Upper lobe of left lung (tissue), 6 donors: Measurements from ENCODE around the gene BAAT. TPM values are rescaled to one million over a fixed set of nuclear protein-coding genes. Genes with fewer than 3 reads are reported as not detected.

Experiments
- ATAC-seq, 2 donors: fragments of 200-7000 bp; cut with Tn5 transposase; one replicate each; pipeline ENCODE4 v1.9.1; 2022; ENCODE audit warnings: mild to moderate bottlenecking in 2 of 2, moderate library complexity in 2 of 2; ENCODE audit not compliant: low FRiP score in 2 of 2
- DNase-seq, 2 donors: peaks; one replicate each; pipeline ENCODE4 v3.0.0-alpha.2; 2019 to 2020
- H3K27ac ChIP-seq, 4 donors: fragments of 200-600 bp; sonication (generic); one replicate each; pipeline ENCODE4 v1.5.1; 2016 to 2019
- H3K27me3 ChIP-seq, 4 donors: fragments of 200-600 bp; sonication (generic); one replicate each; pipeline ENCODE4 v1.5.1; 2017 to 2019
- H3K36me3 ChIP-seq, 4 donors: fragments of 200-600 bp; sonication (generic); one replicate each; pipeline ENCODE4 v1.5.1; 2016 to 2019
- H3K4me1 ChIP-seq, 4 donors: fragments of 200-600 bp; sonication (generic); one replicate each; pipeline ENCODE4 v1.5.1; 2018 to 2019
- H3K4me3 ChIP-seq, 4 donors: fragments of 200-600 bp; sonication (generic); one replicate each; pipeline ENCODE4 v1.5.1; 2017 to 2019; ENCODE audit warnings: mild to moderate bottlenecking in 2 of 4, moderate library complexity in 1 of 4
- H3K9me3 ChIP-seq, 4 donors: fragments of 200-600 bp; sonication (generic); one replicate each; pipeline ENCODE4 v1.5.1; 2018 to 2019
- CTCF ChIP-seq, 6 experiments: fragments of 450-650 bp in 4 of 6; fragments of 200-600 bp in 2 of 6; sonication (generic) in 2 of 6; IDR thresholded peaks; one replicate each; pipeline ENCODE4 v1.5.1; 2016 to 2019; ENCODE audit warnings: antibody characterized with exemption in 6 of 6
- EP300 ChIP-seq, 4 donors: sonication (generic); formaldehyde crosslinking; IDR thresholded peaks; one replicate each; pipeline ENCODE4 v1.5.1; 2017; ENCODE audit warnings: antibody characterized with exemption in 4 of 4, control low read depth in 2 of 4
- POLR2A ChIP-seq, 4 donors: fragments of 450-650 bp; IDR thresholded peaks; one replicate each; pipeline ENCODE4 v1.5.1; 2016 to 2017; ENCODE audit warnings: antibody characterized with exemption in 4 of 4, mild to moderate bottlenecking in 2 of 4
- POLR2AphosphoS5 ChIP-seq, 2 donors: sonication (generic); formaldehyde crosslinking; IDR thresholded peaks; one replicate each; pipeline ENCODE4 v1.5.1; 2017; ENCODE audit warnings: antibody characterized with exemption in 2 of 2
- WGBS, 2 donors: methylation state at CpG; one replicate each; pipeline ENCODE4 v1.1.5; 2017 to 2018; 5-methylcytosine and 5-hydroxymethylcytosine counted together
- total RNA-seq, 6 donors: library from RNA; depleted of rRNA in 4 of 6; stranded (reverse); fragments of >200 nt in 4 of 6; gene quantifications; one replicate each; pipeline versions ENCODE4 v1.1.0 to v1.2.1, GENCODE V29; 2016 to 2021
- donor health status: DM: no; HTN: no; CAD: no; lungs with moderate emphysema.
- donor health status: DM: no; HTN: yes; CAD: no; lungs with severe emphysema.

Gene BAAT
- total RNA-seq, 6 donors from 2014 or later: 1.7 to 3.3 TPM; not detected in 4

- no peak for ATAC-seq
- Histone ChIP-seq H3K4me3 (no peak overlapping the region), H3K36me3 (no peaks in the 10 kb centered on the region), H3K27me3 (no peaks in the 10 kb centered on the region), H3K9me3 (no peaks in the 10 kb centered on the region), H3K27ac (no peak overlapping the region), H3K4me1 (no peaks in the 10 kb centered on the region)
- DNase-seq: no peak
- WGBS, 2 donors: 95% methylated on average over 3 of the region's 3 CpGs
- TF ChIP-seq POLR2A (IDR thresholded peaks at IDR 0.05): no peak
- TF ChIP-seq EP300 (IDR thresholded peaks at IDR 0.05): no peak
- TF ChIP-seq POLR2AphosphoS5 (IDR thresholded peaks at IDR 0.05): no peak
- no peak for TF ChIP-seq CTCF (IDR thresholded peaks at IDR 0.05)
These were observed 17.5 kb downstream of the BAAT start for GRCh38 chr9:101367323-101367722.

- TF ChIP-seq POLR2AphosphoS5 (IDR thresholded peaks at IDR 0.05) (no peak), POLR2A (IDR thresholded peaks at IDR 0.05) (no peak), CTCF (IDR thresholded peaks at IDR 0.05) (no peak), EP300 (IDR thresholded peaks at IDR 0.05) (no peak)
- ATAC-seq: no peak
- Histone ChIP-seq H3K27me3 (no peaks in the 10 kb centered on the region), H3K4me1 (no peaks in the 10 kb centered on the region), H3K36me3 (no peaks in the 10 kb centered on the region), H3K9me3 (no peaks in the 10 kb centered on the region), H3K4me3 (no peak overlapping the region), H3K27ac (no peak overlapping the region)
- no peak for DNase-seq
- WGBS, 2 donors: 66 to 75% methylated on average over 5 of the region's 5 CpGs
These were observed 18.6 kb downstream of the BAAT start for GRCh38 chr9:101366038-101366756.

DNA sequence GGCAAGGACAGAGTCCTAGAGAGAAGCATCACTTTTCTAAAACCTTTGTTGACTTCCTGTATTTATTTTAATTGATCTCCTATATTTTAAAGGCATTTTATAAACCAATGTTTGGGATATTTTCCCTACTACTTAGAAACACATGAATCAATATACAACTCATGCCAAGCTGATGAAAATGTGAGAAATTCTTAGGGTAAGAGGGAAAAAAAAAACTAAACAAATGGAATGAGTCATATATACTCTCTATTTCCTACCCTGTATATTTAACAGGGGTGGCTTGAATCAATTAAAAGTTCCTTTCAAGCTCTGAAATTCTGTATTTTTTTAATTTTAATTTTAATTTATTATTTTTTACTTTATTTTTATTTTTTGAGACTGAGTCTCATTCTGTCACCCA, 19.6 kb downstream of the BAAT start:
- H3K9me3 ChIP-seq: no peaks in the 10 kb centered on the region
- no peak overlapping the region for H3K27ac ChIP-seq
- no peak for ATAC-seq
- no peaks in the 10 kb centered on the region for H3K36me3 ChIP-seq
- H3K27me3 ChIP-seq: no peaks in the 10 kb centered on the region
- no peak for DNase-seq
- H3K4me1 ChIP-seq: no peaks in the 10 kb centered on the region
- no peak overlapping the region for H3K4me3 ChIP-seq
- TF ChIP-seq POLR2A (IDR thresholded peaks at IDR 0.05) (no peak), CTCF (IDR thresholded peaks at IDR 0.05) (no peak)

DNA sequence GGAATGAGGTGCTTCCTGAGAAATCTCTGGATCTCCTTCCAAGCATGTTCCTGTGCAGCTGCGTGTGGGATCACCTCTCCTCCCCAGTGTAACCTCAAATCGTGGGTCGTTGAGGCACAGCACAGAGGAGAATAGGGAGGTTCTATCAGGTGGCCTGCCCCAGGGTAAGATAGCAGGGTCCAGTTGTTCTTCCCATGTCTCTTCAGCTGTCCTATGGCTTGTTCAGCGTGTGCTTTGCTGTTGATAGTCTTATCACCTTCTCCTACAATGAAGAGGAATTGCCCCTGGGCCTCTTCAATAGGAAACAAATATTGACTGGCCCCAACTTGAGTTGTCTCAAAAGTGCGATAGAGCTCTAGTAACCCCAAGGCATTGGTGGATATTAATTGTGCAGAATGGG, 22.4 kb downstream of the BAAT start:
- no peaks in the 10 kb centered on the region for H3K4me1 ChIP-seq
- DNase-seq (no peak), ATAC-seq (no peak)
- H3K27ac ChIP-seq: no peak overlapping the region
- H3K27me3 ChIP-seq: no peaks in the 10 kb centered on the region
- no peak for TF ChIP-seq POLR2AphosphoS5 (IDR thresholded peaks at IDR 0.05)
- WGBS, 2 donors: 88 to 89% methylated on average over 5 of the region's 5 CpGs
- H3K36me3 ChIP-seq: no peaks in the 10 kb centered on the region
- H3K4me3 ChIP-seq: no peak overlapping the region
- H3K9me3 ChIP-seq: no peaks in the 10 kb centered on the region

DNA sequence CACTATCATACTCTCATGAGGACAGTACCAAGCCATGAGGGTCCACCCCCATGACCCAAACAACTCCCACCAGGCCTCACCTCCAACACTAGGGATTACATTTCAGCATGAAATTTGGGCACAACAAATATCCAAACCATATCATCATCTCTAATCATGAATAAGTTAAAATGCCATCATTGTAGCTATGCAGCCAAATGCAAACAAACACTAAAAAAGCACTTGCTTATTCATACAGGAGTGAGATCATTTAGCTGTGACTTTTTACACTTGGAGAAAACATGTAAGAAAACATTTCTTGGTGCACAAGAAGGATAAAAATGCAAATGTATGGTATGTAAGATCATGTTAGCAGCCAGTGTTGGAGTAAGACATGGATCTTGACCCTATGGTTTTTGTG, 24.2 kb downstream of the BAAT start:
- H3K27me3 ChIP-seq: no peaks in the 10 kb centered on the region
- H3K4me1 ChIP-seq: no peaks in the 10 kb centered on the region
- H3K9me3 ChIP-seq: no peaks in the 10 kb centered on the region
- no peak overlapping the region for H3K4me3 ChIP-seq
- H3K36me3 ChIP-seq: no peaks in the 10 kb centered on the region
- no peak overlapping the region for H3K27ac ChIP-seq
- ATAC-seq: no peak
- TF ChIP-seq POLR2AphosphoS5 (IDR thresholded peaks at IDR 0.05): no peak
- TF ChIP-seq CTCF (IDR thresholded peaks at IDR 0.05): no peak
- TF ChIP-seq EP300 (IDR thresholded peaks at IDR 0.05): no peak
- TF ChIP-seq POLR2A (IDR thresholded peaks at IDR 0.05): no peak
- no peak for DNase-seq
